PC-9 (cell line): ENCODE results near the gene RNH1.

Experiments used
- CTCF ChIP-seq: fragments of 200-600 bp; sonication (generic); conservative IDR thresholded peaks from 2 replicates; pipeline ENCODE4 v1.6.1; 2017; ENCODE audit warnings: mixed run types, antibody characterized with exemption, mild to moderate bottlenecking, moderate library complexity
- EZH2 ChIP-seq: fragments of 200-600 bp; sonication (generic); IDR thresholded peaks from 2 replicates; pipeline ENCODE4 v1.8.0; 2017; ENCODE audit warnings: antibody characterized with exemption, low read depth

GRCh38 chr11:515131-515530, 8.1 kb upstream of the RNH1 start:
- TF ChIP-seq CTCF: no peak
- TF ChIP-seq EZH2: no peak
